ENCODE data around the gene DRD1.
A peak's percentile ranks its signal among the peaks of the same experiment; 100 is the strongest.

The DRD1 gene

GRCh38 chr5:175444060-175444904 is at the start of gene DRD1:
Gene DRD1, minus strand, starts transcription at chr5:175444182. Its CDS starts 1,083 bp downstream, at chr5:175443099.
- H3K4me3 Mint-ChIP-seq, result peak within 1 kb of the TSS; percentile 48
- H3K4me1 Mint-ChIP-seq, result peaks cover 7% of the 10 kb centered on the region
- DNase-seq (ENCODE audit: low spot score in 2 of 2) (peak in 1 of 2 donors; percentile 27), ATAC-seq (replicated peaks; ENCODE audit: extremely low read depth, poor library complexity, severe bottlenecking) (peak; percentile 49)
- H3K36me3 Mint-ChIP-seq (ENCODE audit: insufficient read depth), result peaks cover 2% of the 10 kb centered on the region
- no peaks in the 10 kb centered on the region for H3K9me3 Mint-ChIP-seq
- H3K27ac Mint-ChIP-seq (ENCODE audit: low read depth), result no peak within 1 kb of the TSS
- H3K27me3 Mint-ChIP-seq, result peaks cover 84% of the 10 kb centered on the region

DNA sequence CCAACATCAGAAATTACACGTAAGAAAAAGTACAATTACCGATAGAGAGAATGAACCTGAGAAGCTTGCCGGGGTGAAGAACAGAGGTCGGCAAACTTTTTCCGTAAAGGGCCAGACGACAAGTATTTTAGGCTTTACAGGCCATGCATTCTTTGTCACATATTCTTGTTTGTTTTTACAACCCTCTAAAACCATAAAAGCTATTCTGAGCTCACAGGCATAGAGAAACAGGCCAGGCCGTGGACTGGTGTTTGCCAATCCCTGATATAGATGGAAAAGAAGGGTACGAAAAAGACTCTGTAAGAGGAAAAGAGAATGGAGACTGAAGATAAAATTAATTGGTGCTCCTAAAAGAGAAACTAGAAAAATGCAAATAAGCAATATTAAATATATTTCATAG is 49.7 kb upstream of the DRD1 start:
- H3K36me3 Mint-ChIP-seq (ENCODE audit: insufficient read depth), result peaks cover 62% of the 10 kb centered on the region

DNA sequence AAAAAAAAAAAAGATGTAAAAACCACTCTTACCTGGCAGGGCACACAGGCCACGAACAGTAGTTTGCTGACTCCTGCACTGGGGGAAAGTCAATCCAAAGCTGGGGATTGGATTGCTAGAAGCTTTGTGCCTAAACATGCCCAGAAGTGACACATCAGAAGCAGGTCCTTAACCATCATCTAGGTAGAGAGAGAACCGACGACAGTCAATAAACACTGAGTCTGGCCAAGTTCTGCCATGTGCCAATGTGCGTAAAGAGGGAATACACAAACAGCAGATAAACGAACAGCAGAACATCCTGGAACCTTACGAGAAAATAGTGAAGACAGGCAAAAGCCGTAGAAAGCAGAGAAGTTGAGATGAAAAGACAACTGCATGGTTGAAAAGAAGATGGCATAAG is 49.3 kb upstream of the DRD1 start:
- Mint-ChIP-seq H3K27ac (ENCODE audit: low read depth) (no peak overlapping the region), H3K4me3 (no peak overlapping the region), H3K9me3 (no peaks in the 10 kb centered on the region), H3K36me3 (ENCODE audit: insufficient read depth) (peaks cover 66% of the 10 kb centered on the region), H3K4me1 (peaks cover 28% of the 10 kb centered on the region), H3K27me3 (no peaks in the 10 kb centered on the region)
- DNase-seq (ENCODE audit: low spot score in 2 of 2), result no peak
- no peak for ATAC-seq (replicated peaks; ENCODE audit: extremely low read depth, poor library complexity, severe bottlenecking)

More for the DNA sequence above, 49.7 kb upstream of the DRD1 start:
- Mint-ChIP-seq H3K27ac (ENCODE audit: low read depth) (no peak overlapping the region), H3K27me3 (no peaks in the 10 kb centered on the region), H3K4me1 (peaks cover 23% of the 10 kb centered on the region), H3K9me3 (no peaks in the 10 kb centered on the region), H3K4me3 (no peak overlapping the region)
- ATAC-seq (replicated peaks; ENCODE audit: extremely low read depth, poor library complexity, severe bottlenecking), result no peak
- no peak for DNase-seq (ENCODE audit: low spot score in 2 of 2)

- H3K4me1 Mint-ChIP-seq, result peaks cover 44% of the 10 kb centered on the region
- H3K4me3 Mint-ChIP-seq, result no peak overlapping the region
- no peak overlapping the region for H3K27ac Mint-ChIP-seq (ENCODE audit: low read depth)
- H3K9me3 Mint-ChIP-seq, result no peaks in the 10 kb centered on the region
- H3K36me3 Mint-ChIP-seq (ENCODE audit: insufficient read depth), result peaks cover 55% of the 10 kb centered on the region
- no peak for ATAC-seq (replicated peaks; ENCODE audit: extremely low read depth, poor library complexity, severe bottlenecking)
- DNase-seq (ENCODE audit: low spot score in 2 of 2), result no peak
- no peaks in the 10 kb centered on the region for H3K27me3 Mint-ChIP-seq
These were observed 47.2 kb upstream of the DRD1 start for GRCh38 chr5:175491223-175491622.

- H3K27ac Mint-ChIP-seq (ENCODE audit: low read depth), result peak overlapping the region; percentile 11
- peaks cover 53% of the 10 kb centered on the region for H3K4me1 Mint-ChIP-seq
- DNase-seq (ENCODE audit: low spot score in 2 of 2) (no peak), ATAC-seq (replicated peaks; ENCODE audit: extremely low read depth, poor library complexity, severe bottlenecking) (no peak)
- H3K36me3 Mint-ChIP-seq (ENCODE audit: insufficient read depth), result peaks cover 49% of the 10 kb centered on the region
- no peak overlapping the region for H3K4me3 Mint-ChIP-seq
- no peaks in the 10 kb centered on the region for H3K27me3 Mint-ChIP-seq
- no peaks in the 10 kb centered on the region for H3K9me3 Mint-ChIP-seq
These were observed 45.9 kb upstream of the DRD1 start for GRCh38 chr5:175489693-175490443.

DNA sequence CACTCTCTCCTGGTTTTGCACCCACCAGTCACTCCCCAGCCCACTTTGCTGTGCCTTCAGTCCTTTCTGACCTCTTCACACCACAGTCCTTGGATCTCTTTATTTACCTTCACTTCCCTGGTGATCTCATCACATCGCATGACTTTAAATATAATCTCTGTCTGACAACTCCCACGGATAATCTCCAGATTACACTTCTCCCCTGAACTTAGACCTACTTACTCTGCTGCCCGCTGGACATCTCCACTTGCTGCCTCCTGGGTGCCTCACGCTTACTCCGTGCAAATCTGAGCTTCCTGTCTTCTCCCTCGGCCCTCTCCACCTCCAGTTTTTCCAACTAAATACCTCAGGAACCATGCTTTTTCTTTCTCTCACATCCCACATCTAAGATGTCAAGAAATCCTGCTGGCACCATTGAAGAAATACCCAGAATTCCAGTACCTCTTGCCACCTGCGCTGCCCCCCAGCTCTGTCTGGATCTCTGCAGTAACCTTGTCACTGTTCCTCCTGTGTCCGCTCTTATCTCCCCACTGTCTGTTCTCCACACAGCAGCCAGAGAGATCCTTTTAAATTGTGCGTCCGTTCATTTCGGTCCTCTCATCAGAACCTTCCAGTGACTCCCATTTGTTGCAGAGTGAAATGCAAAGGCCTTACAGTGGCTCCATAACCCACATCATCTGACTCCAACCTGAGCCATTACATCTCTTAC is 43.7 kb upstream of the DRD1 start:
- H3K27ac Mint-ChIP-seq (ENCODE audit: low read depth), result no peak overlapping the region
- peaks cover 72% of the 10 kb centered on the region for H3K4me1 Mint-ChIP-seq
- no peaks in the 10 kb centered on the region for H3K27me3 Mint-ChIP-seq
- no peaks in the 10 kb centered on the region for H3K9me3 Mint-ChIP-seq
- no peak for ATAC-seq (replicated peaks; ENCODE audit: extremely low read depth, poor library complexity, severe bottlenecking)
- peak overlapping the region; percentile 4 for H3K4me3 Mint-ChIP-seq
- DNase-seq (ENCODE audit: low spot score in 2 of 2), result no peak
- H3K36me3 Mint-ChIP-seq (ENCODE audit: insufficient read depth), result peaks cover 34% of the 10 kb centered on the region

DNA sequence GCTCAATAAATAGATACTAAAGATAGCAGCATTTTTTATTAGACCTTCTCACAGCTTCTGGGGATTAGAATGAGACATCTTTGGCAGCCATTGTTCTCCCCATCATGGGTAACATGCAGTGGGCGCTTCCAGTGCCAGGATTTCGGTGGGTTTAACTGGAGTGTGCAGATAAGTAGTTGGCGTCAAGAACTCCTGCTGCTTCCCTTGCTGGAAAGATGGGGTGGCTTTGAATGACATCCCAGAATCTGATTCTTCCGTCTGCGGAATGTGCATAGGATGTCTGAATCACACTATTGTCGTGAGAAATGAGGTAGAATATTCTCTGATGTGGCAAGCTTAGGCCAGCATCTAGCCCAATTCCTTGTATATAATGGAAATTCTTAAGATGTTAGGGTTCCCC is 41.6 kb upstream of the DRD1 start:
- ATAC-seq (replicated peaks; ENCODE audit: extremely low read depth, poor library complexity, severe bottlenecking) (no peak), DNase-seq (ENCODE audit: low spot score in 2 of 2) (no peak)
- Mint-ChIP-seq H3K27ac (ENCODE audit: low read depth) (no peak overlapping the region), H3K4me3 (no peak overlapping the region), H3K36me3 (ENCODE audit: insufficient read depth) (peaks cover 26% of the 10 kb centered on the region), H3K9me3 (no peaks in the 10 kb centered on the region), H3K4me1 (peaks cover 92% of the 10 kb centered on the region), H3K27me3 (no peaks in the 10 kb centered on the region)

DNA sequence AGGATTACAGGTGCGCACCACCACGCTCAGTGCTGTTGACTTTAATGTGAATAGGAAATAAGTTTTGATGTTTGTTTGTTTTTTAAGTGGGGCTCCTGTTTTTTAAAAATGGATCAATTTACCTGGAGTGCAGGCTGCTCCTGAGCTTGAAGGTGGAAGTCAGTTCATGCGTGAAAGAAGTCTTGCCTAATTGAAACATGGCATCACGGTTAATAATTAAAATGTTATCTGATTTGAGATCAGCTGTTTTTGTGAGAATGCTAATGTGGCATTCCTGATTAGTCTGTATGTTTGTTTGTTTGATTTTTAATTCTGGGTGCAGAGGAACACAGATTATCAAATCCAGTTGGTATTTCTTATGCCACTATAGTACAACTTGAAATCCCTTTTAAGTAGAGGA is 40.8 kb upstream of the DRD1 start:
- Mint-ChIP-seq H3K27ac (ENCODE audit: low read depth) (no peak overlapping the region), H3K9me3 (no peaks in the 10 kb centered on the region), H3K36me3 (ENCODE audit: insufficient read depth) (peaks cover 21% of the 10 kb centered on the region), H3K27me3 (no peaks in the 10 kb centered on the region), H3K4me3 (no peak overlapping the region), H3K4me1 (peaks cover 92% of the 10 kb centered on the region)
- ATAC-seq (replicated peaks; ENCODE audit: extremely low read depth, poor library complexity, severe bottlenecking), result no peak
- no peak for DNase-seq (ENCODE audit: low spot score in 2 of 2)

GRCh38 chr5:175484322-175484721 is 40.3 kb upstream of the DRD1 start:
- ATAC-seq (replicated peaks; ENCODE audit: extremely low read depth, poor library complexity, severe bottlenecking), result no peak
- peaks cover 21% of the 10 kb centered on the region for H3K36me3 Mint-ChIP-seq (ENCODE audit: insufficient read depth)

DNA sequence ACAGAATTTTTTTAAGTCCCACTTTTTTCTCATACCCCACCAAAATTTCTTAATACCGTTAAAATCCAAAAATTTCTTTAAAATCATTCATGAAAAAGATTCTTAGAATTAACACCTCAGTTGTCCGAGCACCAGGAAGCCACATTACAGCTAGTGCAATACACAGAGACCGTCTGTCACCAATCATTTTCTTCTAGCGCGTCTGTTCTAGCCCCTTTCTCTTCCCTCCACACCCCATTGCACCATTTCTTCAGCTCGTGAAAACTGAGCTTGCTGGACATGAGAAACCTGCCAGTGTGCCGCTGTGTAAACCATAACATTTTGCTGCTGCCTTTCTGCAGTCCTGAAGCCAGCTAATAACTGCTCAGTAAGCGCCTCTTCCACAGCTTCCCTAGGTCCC is 39.4 kb upstream of the DRD1 start:
- ATAC-seq (replicated peaks; ENCODE audit: extremely low read depth, poor library complexity, severe bottlenecking) (no peak), DNase-seq (ENCODE audit: low spot score in 2 of 2) (no peak)
- Mint-ChIP-seq H3K4me1 (peaks cover 90% of the 10 kb centered on the region), H3K27ac (ENCODE audit: low read depth) (peak overlapping the region; percentile 6), H3K36me3 (ENCODE audit: insufficient read depth) (peaks cover 14% of the 10 kb centered on the region), H3K27me3 (no peaks in the 10 kb centered on the region), H3K4me3 (peak overlapping the region; percentile 10), H3K9me3 (no peaks in the 10 kb centered on the region)

More at GRCh38 chr5:175484322-175484721, 40.3 kb upstream of the DRD1 start:
- H3K4me1 Mint-ChIP-seq, result peaks cover 93% of the 10 kb centered on the region
- no peak overlapping the region for H3K4me3 Mint-ChIP-seq
- no peaks in the 10 kb centered on the region for H3K9me3 Mint-ChIP-seq
- no peak for DNase-seq (ENCODE audit: low spot score in 2 of 2)
- H3K27ac Mint-ChIP-seq (ENCODE audit: low read depth), result no peak overlapping the region
- no peaks in the 10 kb centered on the region for H3K27me3 Mint-ChIP-seq

GRCh38 chr5:175479125-175479881 is 35.3 kb upstream of the DRD1 start:
- Mint-ChIP-seq H3K36me3 (ENCODE audit: insufficient read depth) (peaks cover 3% of the 10 kb centered on the region), H3K27me3 (peaks cover 8% of the 10 kb centered on the region), H3K9me3 (no peaks in the 10 kb centered on the region), H3K27ac (ENCODE audit: low read depth) (peak overlapping the region; percentile 90), H3K4me3 (peak overlapping the region; percentile 97), H3K4me1 (peaks cover 60% of the 10 kb centered on the region)
- DNase-seq (ENCODE audit: low spot score in 2 of 2), result no peak
- ATAC-seq (replicated peaks; ENCODE audit: extremely low read depth, poor library complexity, severe bottlenecking), result no peak

Measured in central memory CD8-positive, alpha-beta T cell (primary cell).